Measurements from ENCODE around the gene BEST3.

- no peak for TF ChIP-seq POLR2A (IDR thresholded peaks at IDR 0.05; ENCODE audit: low read depth, low read length)
- no peak for TF ChIP-seq POLR2AphosphoS5 (IDR thresholded peaks at IDR 0.05; ENCODE audit: low read depth, low read length)
- TF ChIP-seq TAF1 (IDR thresholded peaks at IDR 0.05; ENCODE audit: borderline replicate concordance, low read depth, low read length): no peak
Measured at GRCh38 chr12:69633061-69633460, 66.0 kb downstream of the BEST3 start.

Measured in GM12892 (cell line).